Neural cell (in vitro differentiated cells): Measurements from ENCODE around the gene TLE7. TPM values are rescaled to one million over a fixed set of nuclear protein-coding genes. Genes with fewer than 3 reads are reported as not detected.

Experiments used
- H2AFZ ChIP-seq: fragments of 200-600, 300-800 bp; sonication (generic), shearing (Covaris generic); 2 replicates; pipeline ENCODE4 v1.6.0; 2014; ENCODE audit warnings: low read depth, mild to moderate bottlenecking, antibody characterized with exemption, low read length, moderate library complexity
- H3F3A ChIP-seq: fragments of 200-600 bp; shearing (Covaris generic); 2 replicates; pipeline ENCODE4 v1.6.1; 2016; ENCODE audit warnings: mild to moderate bottlenecking, moderate library complexity, mixed read lengths, antibody characterized with exemption, low read length; ENCODE audit not compliant: insufficient read depth, poor library complexity, severe bottlenecking
- H3K27ac ChIP-seq: fragments of 200-600, 300-800 bp; sonication (generic), shearing (Covaris generic); 2 replicates; pipeline ENCODE4 v1.5.1; 2014; ENCODE audit warnings: mild to moderate bottlenecking, low read length, moderate library complexity
- H3K27me3 ChIP-seq: fragments of 300-800, 200-600 bp; sonication (generic), shearing (Covaris generic); 2 replicates; pipeline ENCODE4 v1.6.0; 2014; ENCODE audit warnings: mild to moderate bottlenecking, low read depth, low read length, moderate library complexity; ENCODE audit not compliant: insufficient read depth
- H3K36me3 ChIP-seq: fragments of 300-800, 200-600 bp; sonication (generic), shearing (Covaris generic); 2 replicates; pipeline ENCODE4 v1.5.1; 2014; ENCODE audit warnings: mild to moderate bottlenecking, antibody characterized with exemption, low read length, moderate library complexity; ENCODE audit not compliant: insufficient read depth
- H3K4me2 ChIP-seq: fragments of 300-800, 200-600 bp; sonication (generic), shearing (Covaris generic); 2 replicates; pipeline ENCODE4 v1.6.0; 2014; ENCODE audit warnings: mild to moderate bottlenecking, low read length
- H3K4me3 ChIP-seq: fragments of 300-800, 200-600 bp; sonication (generic), shearing (Covaris generic); 2 replicates; pipeline ENCODE4 v1.5.1; 2014; ENCODE audit warnings: mild to moderate bottlenecking, low read length, moderate library complexity
- H3K79me2 ChIP-seq: fragments of 200-600 bp; shearing (Covaris generic); replicated peaks from 2 replicates; pipeline ENCODE4 v1.6.0; 2014; ENCODE audit warnings: mild to moderate bottlenecking, low read length, moderate library complexity; ENCODE audit not compliant: insufficient read depth
- H3K9ac ChIP-seq: fragments of 300-800, 200-600 bp; sonication (generic), shearing (Covaris generic); 2 replicates; pipeline ENCODE4 v1.6.1; 2016; ENCODE audit warnings: mild to moderate bottlenecking, low read length, mixed read lengths
- H3K9me2 ChIP-seq: fragments of 200-600 bp; shearing (Covaris generic); 2 replicates; pipeline ENCODE4 v1.6.1; 2016; ENCODE audit warnings: mild to moderate bottlenecking, low read length, mixed read lengths; ENCODE audit not compliant: insufficient read depth
- H3K9me3 ChIP-seq: fragments of 200-600, 300-800 bp; sonication (generic), shearing (Covaris generic); 2 replicates; pipeline ENCODE4 v1.6.1; 2016; ENCODE audit warnings: mild to moderate bottlenecking, mixed run types, low read length, moderate library complexity, mixed read lengths
- H4K20me1 ChIP-seq: fragments of 200-600 bp; shearing (Covaris generic); 2 replicates; pipeline ENCODE4 v1.6.1; 2016; ENCODE audit warnings: mild to moderate bottlenecking, mixed run types; ENCODE audit not compliant: insufficient read depth
- CTCF ChIP-seq: fragments of 450-650 bp; IDR thresholded peaks from 2 replicates; pipeline ENCODE4 v1.5.1; 2014; ENCODE audit warnings: antibody characterized with exemption, mild to moderate bottlenecking, moderate library complexity; ENCODE audit not compliant: poor library complexity, severe bottlenecking
- EP300 ChIP-seq: fragments of 450-650 bp; conservative IDR thresholded peaks from 2 replicates; pipeline ENCODE4 v1.6.1; 2014; ENCODE audit warnings: antibody characterized with exemption, mild to moderate bottlenecking, moderate library complexity; ENCODE audit not compliant: poor library complexity, severe bottlenecking
- EZH2 ChIP-seq: fragments of 200-600, 300-800 bp; shearing (Covaris generic), sonication (generic); IDR thresholded peaks from 2 replicates; pipeline ENCODE4 v1.6.1; 2014; ENCODE audit warnings: antibody characterized with exemption, low read length, borderline replicate concordance, mild to moderate bottlenecking; ENCODE audit not compliant: insufficient read depth, poor library complexity, severe bottlenecking
- MXI1 ChIP-seq: fragments of 450-650 bp; conservative IDR thresholded peaks from 2 replicates; pipeline ENCODE4 v1.6.1; 2014; ENCODE audit warnings: antibody characterized with exemption, mild to moderate bottlenecking; ENCODE audit not compliant: poor library complexity, severe bottlenecking
- POLR2AphosphoS5 ChIP-seq: IDR thresholded peaks from 2 replicates; pipeline ENCODE4 v1.6.1; 2012
- RAD21 ChIP-seq: fragments of 450-650 bp; conservative IDR thresholded peaks from 2 replicates; pipeline ENCODE4 v1.6.1; 2014; ENCODE audit warnings: antibody characterized with exemption, mild to moderate bottlenecking, moderate library complexity
- REST ChIP-seq: IDR thresholded peaks from 2 replicates; pipeline ENCODE4 v1.6.1; 2012; ENCODE audit warnings: borderline replicate concordance
- SMC3 ChIP-seq: fragments of 450-650 bp; conservative IDR thresholded peaks from 2 replicates; pipeline ENCODE4 v1.6.1; 2014; ENCODE audit warnings: antibody characterized with exemption, mild to moderate bottlenecking, moderate library complexity; ENCODE audit not compliant: poor library complexity
- TAF1 ChIP-seq: IDR thresholded peaks from 2 replicates; pipeline ENCODE4 v1.6.1; 2012; ENCODE audit warnings: low read depth
- polyA plus RNA-seq: library from polyadenylated mRNA; depleted of rRNA; stranded (reverse); fragments of >200 nt; gene quantifications from 2 replicates; pipeline ENCODE4 v1.2.3, GENCODE V29; 2014

TLE7 gene
- polyA plus RNA-seq, 1 donor from 2014 or later, result not detected

- Histone ChIP-seq H3K79me2 (no peaks in the 10 kb centered on the region), H3K4me2 (no peak overlapping the region), H2AFZ (no peak overlapping the region), H3K4me3 (no peak overlapping the region), H3K9me2 (no peaks in the 10 kb centered on the region), H3K9ac (no peak overlapping the region), H3K27me3 (no peaks in the 10 kb centered on the region), H3K9me3 (no peaks in the 10 kb centered on the region), H3F3A (no peaks in the 10 kb centered on the region), H3K36me3 (no peaks in the 10 kb centered on the region), H3K27ac (no peak overlapping the region), H4K20me1 (no peaks in the 10 kb centered on the region)
- no peak for TF ChIP-seq EZH2
- TF ChIP-seq TAF1, result no peak
- no peak for TF ChIP-seq POLR2AphosphoS5
- no peak for TF ChIP-seq CTCF
- TF ChIP-seq REST, result no peak
- TF ChIP-seq EP300, result no peak
- TF ChIP-seq RAD21, result no peak
- no peak for TF ChIP-seq MXI1
- no peak for TF ChIP-seq SMC3
Measured at GRCh38 chr16:71380831-71381230, 61.0 kb downstream of the TLE7 start.

Other genes starting within 250 kb of the TLE7 start
- gene HYDIN, start 211.3 kb downstream of the TLE7 start, polyA plus RNA-seq, result 0.54 and 2.2 TPM in 2 replicates
- gene CMTR2, start 152.7 kb downstream of the TLE7 start, polyA plus RNA-seq, result 46.9 and 48.1 TPM in 2 replicates
- gene CALB2, start 83.3 kb downstream of the TLE7 start, polyA plus RNA-seq, result 0.20 and 1.1 TPM in 2 replicates
- gene ZNF23, start 20.2 kb upstream of the TLE7 start, polyA plus RNA-seq, result 35.9 and 40.4 TPM in 2 replicates
- gene ZNF19, start 47.3 kb upstream of the TLE7 start, polyA plus RNA-seq, result 6.6 and 11.8 TPM in 2 replicates
- not detected in 2 replicates for gene CHST4, start 84.4 kb upstream of the TLE7 start, polyA plus RNA-seq
- 0.14 TPM in 1 of 2 replicates, not detected in the other for gene TAT, start 135.0 kb upstream of the TLE7 start, polyA plus RNA-seq
- gene MARVELD3, start 184.1 kb upstream of the TLE7 start, polyA plus RNA-seq, result not detected in 2 replicates